HepG2 (cell line): ENCODE measurements around the gene MORN5. TPM values are rescaled to one million over a fixed set of nuclear protein-coding genes. Genes with fewer than 3 reads are reported as not detected.

Experiments
- ATAC-seq: fragments of 200-7000 bp; cut with Tn5 transposase; 3 replicates; pipeline ENCODE4 v1.9.1; 2020; ENCODE audit warnings: mild to moderate bottlenecking, moderate library complexity
- BruUV-seq: library from RNA; stranded (reverse); fragments of 400-500 nt; replicated peaks from 2 replicates; lab custom pipeline; 2021; lab: Mats Ljungman, UMichigan
- CTCF ChIA-PET: fragments of 300-600 bp; formaldehyde crosslinking; extraction: SDS; loops from one replicate; lab custom pipeline; 2021; ENCODE audit warnings: low total read pairs, inconsistent platforms, low intra/inter-chr PET ratio; lab: Yijun Ruan, JAX
- POLR2A ChIA-PET: fragments of 350-600 bp; sonication (Branson Sonifier 250); formaldehyde crosslinking; loops from one replicate; lab custom pipeline; 2020; ENCODE audit warnings: antibody characterized with exemption, inconsistent platforms; lab: Yijun Ruan, JAX
- DNase-seq: peaks from one replicate; pipeline ENCODE4 v3.0.0-alpha.2; 2015; ENCODE audit warnings: low spot score
- FAIRE-seq: peaks from 3 replicates; lab custom pipeline; 2011; peaks lifted over from hg19 to GRCh38; lab: Jason Lieb, UNC
- H2AFZ ChIP-seq: one replicate; pipeline ENCODE4 v1.6.1; 2011; ENCODE audit warnings: low read length, inconsistent platforms
- H3K27ac ChIP-seq: fragments of 300-600 bp; 3 replicates; pipeline ENCODE4 v1.8.0; 2011; ENCODE audit warnings: mixed run types, mild to moderate bottlenecking, mixed read lengths, low read length, inconsistent platforms; ENCODE audit not compliant: insufficient read depth; ENCODE audit errors: extremely low read length
- H3K27me3 ChIP-seq, 2 experiments: fragments of 200-600 bp in 1 of 2; 2 replicates in 1 of 2; 3 replicates in 1 of 2; pipeline versions ENCODE4 v1.6.0 to v1.8.0; 2011; ENCODE audit warnings: low read length in 2 of 2, mild to moderate bottlenecking in 2 of 2, moderate library complexity in 2 of 2, inconsistent platforms in 1 of 2; ENCODE audit not compliant: insufficient read depth in 2 of 2, control insufficient read depth in 1 of 2
- H3K36me3 ChIP-seq, 2 experiments: fragments of 200-600 bp in 1 of 2; replicated peaks in 1 of 2; 2 replicates in 1 of 2; 3 replicates in 1 of 2; pipeline versions ENCODE4 v1.5.1 to v1.8.0; 2011; ENCODE audit warnings: low read length in 2 of 2, inconsistent platforms in 1 of 2; ENCODE audit not compliant: insufficient read depth in 2 of 2, control insufficient read depth in 1 of 2
- H3K4me1 ChIP-seq: 2 replicates; pipeline ENCODE4 v1.5.1; 2012; ENCODE audit warnings: low read length, inconsistent platforms; ENCODE audit not compliant: insufficient read depth
- H3K4me2 ChIP-seq: 2 replicates; pipeline ENCODE4 v1.6.0; 2011; ENCODE audit warnings: low read depth, low read length, inconsistent platforms
- H3K4me3 ChIP-seq, 3 experiments: fragments of 200-600 bp in 1 of 3; sonication (generic), shearing (Covaris generic) in 1 of 3; replicated peaks in 1 of 3; 2 replicates each; pipeline ENCODE4 v1.5.1; 2011 to 2016; ENCODE audit warnings: low read length in 3 of 3, inconsistent platforms in 2 of 3, low read depth in 2 of 3, mild to moderate bottlenecking in 2 of 3, control low read depth in 1 of 3, mixed read lengths in 1 of 3; ENCODE audit not compliant: insufficient read depth in 1 of 3
- H3K79me2 ChIP-seq: one replicate; pipeline ENCODE4 v1.6.1; 2011; ENCODE audit warnings: low read length, inconsistent platforms; ENCODE audit not compliant: insufficient read depth
- H3K9ac ChIP-seq: 2 replicates; pipeline ENCODE4 v1.6.0; 2011; ENCODE audit warnings: mild to moderate bottlenecking, low read depth, low read length, inconsistent platforms; ENCODE audit not compliant: insufficient read depth
- H3K9me3 ChIP-seq: 2 replicates; pipeline ENCODE4 v1.5.1; 2012; ENCODE audit warnings: mild to moderate bottlenecking, low read length
- H4K20me1 ChIP-seq: 2 replicates; pipeline ENCODE4 v1.6.0; 2011; ENCODE audit warnings: inconsistent platforms, mild to moderate bottlenecking, low read length, moderate library complexity; ENCODE audit not compliant: insufficient read depth
- DMAP1 ChIP-seq: IDR thresholded peaks from 2 replicates; pipeline ENCODE4 v1.6.1; 2016
- EZH2 ChIP-seq: conservative IDR thresholded peaks from 2 replicates; pipeline ENCODE4 v1.6.1; 2012; ENCODE audit warnings: mild to moderate bottlenecking, low read depth, low read length, moderate library complexity
- HNRNPLL ChIP-seq: fragments of 200-400 bp; formaldehyde crosslinking; IDR thresholded peaks from 2 replicates; pipeline ENCODE4 v1.6.1; 2017; ENCODE audit warnings: mild to moderate bottlenecking, low read depth, low read length; ENCODE audit not compliant: poor library complexity, severe bottlenecking
- ZNF30 ChIP-seq: sonication (generic); formaldehyde crosslinking; IDR thresholded peaks from 2 replicates; pipeline ENCODE4 v1.5.0; 2020; ENCODE audit warnings: mild to moderate bottlenecking, missing genetic modification reagents
- WGBS: methylation state at CpG from one replicate; pipeline ENCODE4 v1.1.6; 2017; ENCODE audit warnings: low lambda C conversion rate; 5-methylcytosine and 5-hydroxymethylcytosine counted together
- in situ Hi-C: cut with HindIII; loops from 2 replicates; pipeline ENCODE4 v1.10.0; 2017; ENCODE audit warnings: low pct_unique_long_range_greater_than_20kb; ENCODE audit not compliant: extremely low pct_ligation_motif_present
- intact Hi-C: fragments of 100-400 bp; cut with micrococcal nuclease; formaldehyde crosslinking; loops from one replicate; pipeline ENCODE4 v1.10.0; 2022; ENCODE audit not compliant: unreplicated experiment
- polyA plus RNA-seq, 8 experiments: library from polyadenylated mRNA; depleted of rRNA in 3 of 8; stranded (reverse) in 7 of 8; unstranded in 1 of 8; fragments of >200 nt; fragmentation: Illumina TruSeq in 4 of 8; extraction: Trizol in 4 of 8; gene quantifications; 2 replicates each; pipeline versions ENCODE4 v1.2.1 to v1.2.3, GENCODE V29; 2011 to 2016; ENCODE audit warnings: low read depth in 4 of 8, missing spikeins in 1 of 8, mixed read lengths in 1 of 8; ENCODE audit not compliant: insufficient read depth in 1 of 8
- total RNA-seq, 5 experiments: library from RNA; depleted of rRNA; stranded (reverse); fragments of >200 nt; fragmentation: Illumina TruSeq; extraction: Trizol; gene quantifications; 2 replicates each; pipeline ENCODE4 v1.2.3, GENCODE V29; 2016; ENCODE audit warnings: low read depth in 1 of 5
- TF ChIP-seq, protein P1 (sequence below): sonication (generic); formaldehyde crosslinking; IDR thresholded peaks from 2 replicates; pipeline ENCODE4 v1.8.1; 2023; ENCODE audit warnings: mild to moderate bottlenecking, moderate library complexity, missing genetic modification reagents
- TF ChIP-seq, protein P2 (sequence below): sonication (generic); formaldehyde crosslinking; IDR thresholded peaks from 2 replicates; pipeline ENCODE4 v1.4.0; 2020; ENCODE audit warnings: missing genetic modification reagents

The MORN5 gene
- total and polyA plus RNA-seq, 2 of the 13 experiments (the other 11 are each of a cell fraction or from before 2014, with no cell fraction given) = not detected

DNA sequence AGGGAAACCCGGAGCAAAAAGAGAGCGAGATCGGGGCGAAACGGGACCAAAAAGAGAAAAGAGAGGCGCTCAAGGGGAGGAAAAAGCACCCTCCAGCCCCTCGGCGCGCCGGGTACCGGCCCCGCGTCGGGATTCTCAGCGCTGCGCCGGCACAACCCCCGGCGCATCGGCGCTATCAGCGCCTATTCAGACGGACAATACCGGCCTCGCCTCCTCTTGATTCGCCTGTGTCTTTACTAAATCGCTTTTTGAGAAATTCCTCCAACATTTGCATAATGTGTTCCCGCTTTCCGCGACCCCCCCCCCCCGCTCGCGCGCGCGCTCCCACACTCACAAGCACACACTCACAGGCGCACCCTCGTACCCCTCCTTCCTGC, 68.5 kb downstream of the MORN5 start:
- CTCF ChIA-PET = interaction anchor here (1.3 kb wide), 1 partner anchor 103 kb away, joined by 3 read pairs; no protein-coding TSS in a partner anchor
- peak overlapping the region; percentile 41 to 68 (median 59) for H3K4me3 ChIP-seq
- H3K9ac ChIP-seq = no peak overlapping the region
- no peak overlapping the region for H2AFZ ChIP-seq
- H3K4me2 ChIP-seq = peak overlapping the region; percentile 74
- H3K27me3 ChIP-seq = peaks cover 15 to 86% of the 10 kb centered on the region in 2 experiments
- peak; percentile 62 for TF ChIP-seq HNRNPLL
- no peak for TF ChIP-seq ZNF30 (CRISPR knock-in tag)
- TF ChIP-seq, protein P1, sequence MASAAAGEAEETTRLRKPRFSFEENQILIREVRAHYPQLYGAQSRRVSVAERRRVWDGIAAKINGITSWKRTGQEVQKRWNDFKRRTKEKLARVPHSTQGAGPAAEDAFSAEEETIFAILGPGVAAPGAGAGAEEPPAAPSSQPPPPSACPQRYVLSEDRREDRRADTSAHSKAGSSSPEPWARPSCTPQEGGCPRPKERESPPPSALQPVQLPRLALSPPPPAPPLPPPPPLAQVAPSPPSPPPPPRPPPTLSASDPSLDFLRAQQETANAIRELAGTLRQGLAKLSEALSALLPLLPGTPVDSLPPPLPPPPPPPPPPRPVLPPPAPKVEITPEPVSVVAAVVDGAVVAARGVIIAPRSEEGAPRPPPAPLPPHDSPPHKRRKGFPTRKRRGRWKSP (CRISPR knock-in tag) = peak; percentile 94
- 0 out of 2 replicates have a peak, but pooled peaks have one; percentile 46 for TF ChIP-seq EZH2
- no peak for TF ChIP-seq DMAP1
- TF ChIP-seq, protein P2, sequence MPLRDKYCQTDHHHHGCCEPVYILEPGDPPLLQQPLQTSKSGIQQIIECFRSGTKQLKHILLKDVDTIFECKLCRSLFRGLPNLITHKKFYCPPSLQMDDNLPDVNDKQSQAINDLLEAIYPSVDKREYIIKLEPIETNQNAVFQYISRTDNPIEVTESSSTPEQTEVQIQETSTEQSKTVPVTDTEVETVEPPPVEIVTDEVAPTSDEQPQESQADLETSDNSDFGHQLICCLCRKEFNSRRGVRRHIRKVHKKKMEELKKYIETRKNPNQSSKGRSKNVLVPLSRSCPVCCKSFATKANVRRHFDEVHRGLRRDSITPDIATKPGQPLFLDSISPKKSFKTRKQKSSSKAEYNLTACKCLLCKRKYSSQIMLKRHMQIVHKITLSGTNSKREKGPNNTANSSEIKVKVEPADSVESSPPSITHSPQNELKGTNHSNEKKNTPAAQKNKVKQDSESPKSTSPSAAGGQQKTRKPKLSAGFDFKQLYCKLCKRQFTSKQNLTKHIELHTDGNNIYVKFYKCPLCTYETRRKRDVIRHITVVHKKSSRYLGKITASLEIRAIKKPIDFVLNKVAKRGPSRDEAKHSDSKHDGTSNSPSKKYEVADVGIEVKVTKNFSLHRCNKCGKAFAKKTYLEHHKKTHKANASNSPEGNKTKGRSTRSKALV (CRISPR knock-in tag) = peak; percentile 72; the same call in 1 of the 2 replicates
- TF ChIP-seq, all 625 proteins: peak for 4
- no peaks in the 10 kb centered on the region for H3K36me3 ChIP-seq
- ATAC-seq = peak; percentile 47; the same call in 2 of the 3 replicates
- BruUV-seq = no TSS peak
- FAIRE-seq = no peak
- intact Hi-C loops (no loop called here), in situ Hi-C loops (no loop called here)
- H3K4me1 ChIP-seq = peaks cover 6% of the 10 kb centered on the region; the same call in 1 of the 2 replicates
- WGBS = 2% methylated on average over 21 of the region's 38 CpGs
- H3K9me3 ChIP-seq = no peaks in the 10 kb centered on the region
- POLR2A ChIA-PET = no interaction called here
- no peaks in the 10 kb centered on the region for H4K20me1 ChIP-seq
- no peak overlapping the region for H3K27ac ChIP-seq
- no peak for DNase-seq
- no peaks in the 10 kb centered on the region for H3K79me2 ChIP-seq
